BE2C (cell line): Measurements from ENCODE around the gene GPR108.
A peak's percentile ranks its signal among the peaks of the same experiment; 100 is the strongest.
"Not testable (repeated sequence)": the region's sequence is repeated elsewhere in the genome, so short reads cannot be mapped to it uniquely, and the experiment has no call there.

Source experiments
- DNase-seq: peaks from one replicate; pipeline ENCODE4 v3.0.0-alpha.2; 2020
- H3K27me3 ChIP-seq: fragments of 250-450 bp; sonication (Bioruptor Pico); 2 replicates; pipeline ENCODE4 v1.5.1; 2020; ENCODE audit warnings: mild to moderate bottlenecking
- H3K36me3 ChIP-seq: fragments of 250-450 bp; sonication (Bioruptor Pico); 2 replicates; pipeline ENCODE4 v1.5.1; 2020; ENCODE audit warnings: mild to moderate bottlenecking
- H3K4me1 ChIP-seq: fragments of 250-450 bp; sonication (Bioruptor Pico); 2 replicates; pipeline ENCODE4 v1.5.1; 2020
- H3K4me3 ChIP-seq: 2 replicates; pipeline ENCODE4 v1.5.1; 2011; ENCODE audit warnings: low read depth, low read length
- H3K9me3 ChIP-seq: fragments of 250-450 bp; sonication (Bioruptor Pico); 2 replicates; pipeline ENCODE4 v1.5.1; 2020
- TF ChIP-seq, protein P1 (sequence below): IDR thresholded peaks from 2 replicates; pipeline ENCODE4 v1.5.1; 2012; ENCODE audit warnings: mild to moderate bottlenecking, low read depth, low read length

GPR108 gene

DNA sequence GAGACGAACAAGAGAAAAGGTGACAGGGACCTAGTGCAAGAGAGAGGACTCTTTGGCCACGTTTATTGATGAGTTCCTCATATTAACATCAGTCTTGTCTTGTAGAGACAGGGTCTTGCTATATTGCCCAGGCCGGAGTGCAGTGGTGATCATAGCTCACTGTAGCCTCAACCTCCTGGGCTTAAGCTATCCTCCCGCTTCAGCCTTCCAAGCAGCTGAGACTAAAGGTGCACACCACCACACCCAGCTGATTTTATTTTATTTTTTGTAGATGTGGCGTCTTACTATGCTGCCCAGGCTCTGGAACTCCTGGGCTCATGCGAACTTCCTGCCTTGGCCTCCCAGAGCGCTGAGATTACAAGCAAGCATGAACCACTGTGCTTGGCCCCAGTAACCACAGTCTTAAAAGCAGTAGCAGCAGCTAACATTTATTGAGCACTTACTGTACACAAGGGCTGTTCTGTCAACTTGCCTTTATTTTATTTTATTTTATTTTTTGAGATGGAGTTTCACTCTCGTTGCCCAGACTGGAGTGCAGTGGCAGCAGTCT is 30.9 kb upstream of the GPR108 start:
- Histone ChIP-seq H3K27me3 (no peaks in the 10 kb centered on the region), H3K36me3 (no peaks in the 10 kb centered on the region), H3K4me3 (no peak overlapping the region), H3K9me3 (no peaks in the 10 kb centered on the region), H3K4me1 (no peaks in the 10 kb centered on the region)
- DNase-seq = no peak
- TF ChIP-seq, protein P1, sequence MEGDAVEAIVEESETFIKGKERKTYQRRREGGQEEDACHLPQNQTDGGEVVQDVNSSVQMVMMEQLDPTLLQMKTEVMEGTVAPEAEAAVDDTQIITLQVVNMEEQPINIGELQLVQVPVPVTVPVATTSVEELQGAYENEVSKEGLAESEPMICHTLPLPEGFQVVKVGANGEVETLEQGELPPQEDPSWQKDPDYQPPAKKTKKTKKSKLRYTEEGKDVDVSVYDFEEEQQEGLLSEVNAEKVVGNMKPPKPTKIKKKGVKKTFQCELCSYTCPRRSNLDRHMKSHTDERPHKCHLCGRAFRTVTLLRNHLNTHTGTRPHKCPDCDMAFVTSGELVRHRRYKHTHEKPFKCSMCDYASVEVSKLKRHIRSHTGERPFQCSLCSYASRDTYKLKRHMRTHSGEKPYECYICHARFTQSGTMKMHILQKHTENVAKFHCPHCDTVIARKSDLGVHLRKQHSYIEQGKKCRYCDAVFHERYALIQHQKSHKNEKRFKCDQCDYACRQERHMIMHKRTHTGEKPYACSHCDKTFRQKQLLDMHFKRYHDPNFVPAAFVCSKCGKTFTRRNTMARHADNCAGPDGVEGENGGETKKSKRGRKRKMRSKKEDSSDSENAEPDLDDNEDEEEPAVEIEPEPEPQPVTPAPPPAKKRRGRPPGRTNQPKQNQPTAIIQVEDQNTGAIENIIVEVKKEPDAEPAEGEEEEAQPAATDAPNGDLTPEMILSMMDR = no peak

DNA sequence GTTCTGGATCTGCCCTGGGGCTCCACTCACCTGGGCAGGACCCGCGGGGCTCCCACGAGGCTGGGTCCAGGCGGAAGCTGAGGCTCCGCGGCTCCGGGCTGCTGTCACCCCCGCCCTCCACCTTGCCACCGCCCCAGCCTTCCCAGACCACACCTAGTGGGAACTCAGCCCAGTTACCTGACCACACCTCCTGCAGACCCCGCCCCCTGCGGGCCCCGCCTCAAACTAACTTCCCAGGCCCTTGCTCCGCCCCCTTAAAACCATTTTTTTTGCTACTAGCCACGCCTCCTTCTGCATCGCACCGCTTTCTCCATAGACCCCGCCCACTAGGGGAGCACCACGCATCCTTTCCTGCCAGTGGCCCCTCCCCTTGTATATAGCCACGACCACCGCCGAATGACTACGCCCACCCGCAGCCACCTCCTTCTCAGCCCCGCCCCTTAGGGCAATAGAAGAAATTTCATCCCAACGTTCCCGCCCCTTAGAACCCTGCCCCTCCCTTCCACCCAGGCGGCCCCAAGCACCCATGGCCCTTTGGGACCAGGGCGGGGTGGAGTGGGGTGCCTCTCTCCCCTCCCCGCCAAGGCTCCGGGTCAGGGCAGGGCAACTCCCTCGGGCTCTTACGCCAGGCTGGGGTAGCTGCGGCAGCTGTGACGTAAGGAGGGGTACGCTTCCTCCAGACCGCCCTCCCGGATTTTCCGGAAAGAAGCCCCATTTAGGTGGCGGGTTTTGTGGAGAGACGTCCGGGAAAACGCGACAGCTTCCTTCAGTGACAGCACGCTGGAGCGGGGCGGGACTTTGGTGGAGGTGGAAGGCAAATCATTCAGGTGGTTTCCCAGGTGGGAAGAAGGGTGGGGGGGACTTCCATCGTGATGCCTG is 30.2 kb upstream of the GPR108 start, which contains the start of gene SH2D3A:
TSS of gene SH2D3A (minus strand) at position 79 of the 879 bp plus-strand sequence. CDS start 3,687 bp downstream, outside the sequence.
- Histone ChIP-seq H3K9me3 (no peaks in the 10 kb centered on the region), H3K4me1 (no peaks in the 10 kb centered on the region), H3K4me3 (no peak within 1 kb of the TSS), H3K36me3 (no peaks in the 10 kb centered on the region), H3K27me3 (no peaks in the 10 kb centered on the region)
- peak; percentile 16 for DNase-seq
- TF ChIP-seq, protein P1 = no peak

DNA sequence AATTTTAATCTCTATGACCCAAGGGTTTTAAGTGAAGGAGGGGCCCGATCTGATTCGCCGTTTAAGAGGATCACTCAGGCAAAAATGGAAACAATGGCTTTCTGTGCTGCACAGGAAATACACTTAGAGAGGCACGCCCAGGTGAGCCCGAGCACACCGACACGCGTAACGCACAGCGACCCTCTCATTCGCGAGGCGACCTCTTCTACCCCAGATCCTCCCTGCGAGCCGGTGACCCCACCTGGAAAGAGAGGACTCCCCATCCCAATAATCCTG is 29.6 kb upstream of the GPR108 start:
- no peaks in the 10 kb centered on the region for H3K36me3 ChIP-seq
- no peaks in the 10 kb centered on the region for H3K27me3 ChIP-seq
- H3K4me3 ChIP-seq = no peak overlapping the region
- no peak for DNase-seq
- no peaks in the 10 kb centered on the region for H3K4me1 ChIP-seq
- TF ChIP-seq, protein P1 = no peak
- no peaks in the 10 kb centered on the region for H3K9me3 ChIP-seq

DNA sequence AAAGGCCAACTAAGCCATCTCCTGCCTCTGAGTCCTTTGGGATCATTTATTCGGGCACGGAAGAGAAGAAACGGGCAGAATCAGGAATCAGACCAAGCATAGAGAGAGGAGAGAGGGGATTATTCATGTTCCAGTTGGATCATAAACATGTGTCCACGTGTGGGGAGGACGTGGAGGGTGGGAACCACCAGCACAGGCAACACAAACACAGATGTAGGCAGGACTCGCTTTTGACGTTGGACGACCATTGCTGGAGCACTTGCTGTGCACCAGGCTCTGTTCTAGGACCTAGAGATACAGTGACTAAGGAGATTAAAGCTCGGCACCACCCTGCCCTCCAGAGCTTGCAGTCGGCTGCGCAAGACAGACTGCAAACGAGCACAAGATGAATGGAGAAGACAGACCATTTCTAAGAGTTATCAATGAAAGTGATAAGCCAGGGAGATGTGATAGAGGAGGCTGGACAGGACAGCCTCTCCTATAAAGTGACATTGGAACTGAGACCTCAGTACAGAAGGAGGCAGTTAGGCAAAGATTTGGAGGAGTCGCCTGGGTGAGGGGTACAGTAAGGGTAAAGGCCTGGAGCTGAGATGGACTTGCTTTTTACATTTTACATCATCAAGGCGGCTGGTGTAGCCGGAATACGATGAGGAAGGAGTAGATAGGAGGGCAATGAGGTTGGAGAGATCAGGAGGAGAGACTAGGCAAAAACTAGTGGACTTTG is 29.1 kb upstream of the GPR108 start:
- H3K4me1 ChIP-seq = no peaks in the 10 kb centered on the region
- no peaks in the 10 kb centered on the region for H3K36me3 ChIP-seq
- TF ChIP-seq, protein P1 = no peak
- no peaks in the 10 kb centered on the region for H3K27me3 ChIP-seq
- no peak for DNase-seq
- H3K9me3 ChIP-seq = no peaks in the 10 kb centered on the region
- H3K4me3 ChIP-seq = no peak overlapping the region

DNA sequence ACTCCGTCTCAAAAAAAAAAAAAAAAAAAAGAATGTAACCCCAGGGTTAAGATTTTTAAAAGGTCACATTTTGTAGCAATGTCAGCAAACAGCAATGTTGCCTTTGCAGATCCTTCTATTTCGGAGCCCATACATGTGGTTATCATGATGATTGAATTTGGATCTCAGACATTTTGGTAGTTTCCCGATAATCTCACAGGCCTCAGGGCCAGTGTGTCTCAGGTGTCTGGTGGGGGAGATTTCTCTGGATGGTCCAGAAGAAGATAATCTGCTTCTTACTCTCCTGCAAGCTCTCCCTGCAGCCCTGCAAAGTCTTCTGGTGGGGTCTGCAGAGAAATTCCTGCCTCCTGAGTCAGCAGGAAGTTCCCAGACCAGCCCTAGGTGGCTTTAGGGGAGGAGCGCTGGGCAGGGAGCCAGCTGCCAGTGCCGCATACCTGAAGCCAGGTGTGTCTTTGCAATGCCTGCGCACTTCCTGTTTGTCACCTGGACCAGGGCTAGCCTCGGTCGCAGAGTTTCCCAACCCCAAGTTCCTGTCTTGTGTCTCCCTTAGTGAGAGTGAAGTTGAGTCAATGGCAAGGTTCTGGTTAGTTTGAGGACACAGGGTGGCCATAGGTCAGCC is 28.5 kb upstream of the GPR108 start:
- no peaks in the 10 kb centered on the region for H3K4me1 ChIP-seq
- DNase-seq = no peak
- H3K27me3 ChIP-seq = no peaks in the 10 kb centered on the region
- no peaks in the 10 kb centered on the region for H3K36me3 ChIP-seq
- no peaks in the 10 kb centered on the region; the same call in 1 of the 2 replicates for H3K9me3 ChIP-seq
- TF ChIP-seq, protein P1 = no peak
- H3K4me3 ChIP-seq = no peak overlapping the region

DNA sequence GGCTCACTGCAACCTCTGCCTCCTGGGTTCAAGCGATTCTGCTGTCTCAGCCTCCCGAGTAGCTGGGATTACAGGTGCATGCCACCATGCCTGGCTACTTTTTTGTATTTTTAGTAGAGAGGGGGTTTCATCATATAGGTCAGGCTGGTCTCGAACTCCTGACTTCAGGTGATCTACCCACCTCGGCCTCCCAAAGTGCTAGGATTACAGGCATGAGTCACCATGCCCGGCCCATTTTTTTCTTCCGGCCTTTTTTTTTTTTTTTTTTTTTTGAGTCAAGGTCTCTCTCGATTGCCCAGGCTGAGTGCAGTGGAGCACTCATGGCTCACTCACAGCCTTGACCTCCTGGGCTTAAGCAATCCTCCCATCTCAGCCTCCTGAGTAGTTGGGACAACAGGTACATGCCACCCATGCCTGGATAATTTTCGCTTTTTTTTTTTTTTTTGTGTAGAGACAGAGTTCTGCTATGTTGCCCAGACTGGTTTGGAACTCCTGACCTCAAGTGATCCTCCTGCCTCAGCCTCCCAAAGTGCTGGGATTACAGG is 24.9 kb upstream of the GPR108 start:
- not testable (repeated sequence) for DNase-seq, H3K9me3 ChIP-seq, H3K4me3 ChIP-seq, H3K27me3 ChIP-seq, H3K4me1 ChIP-seq, H3K36me3 ChIP-seq
